Thoracic aorta (tissue), 2 donors: ENCODE data around the gene BEND5. TPM values are rescaled to one million over a fixed set of nuclear protein-coding genes. Genes with fewer than 3 reads are reported as not detected.

Source experiments
- ATAC-seq: fragments of 150-250 bp; one replicate; pipeline ENCODE4 v1.8.0; 2017; ENCODE audit warnings: low read depth; ENCODE audit not compliant: insufficient number of reproducible peaks, low FRiP score
- DNase-seq: peaks from one replicate; pipeline ENCODE4 v3.0.0-alpha.2; 2020; ENCODE audit warnings: low spot score
- H3K27ac ChIP-seq, 2 donors: fragments of 200-600 bp; sonication (generic); 1 replicate in 1 of 2; 2 replicates in 1 of 2; pipeline ENCODE4 v1.5.1; 2016; ENCODE audit warnings: mild to moderate bottlenecking in 2 of 2, moderate library complexity in 2 of 2
- H3K27me3 ChIP-seq: fragments of 200-600 bp; sonication (generic); replicated peaks from 2 replicates; pipeline ENCODE4 v1.6.0; 2016; ENCODE audit warnings: mild to moderate bottlenecking; ENCODE audit not compliant: insufficient read depth
- H3K36me3 ChIP-seq: fragments of 200-600 bp; sonication (generic); one replicate; pipeline ENCODE4 v1.5.1; 2016
- H3K4me1 ChIP-seq, 2 donors: fragments of 200-600 bp; sonication (generic); 1 replicate in 1 of 2; 2 replicates in 1 of 2; pipeline versions ENCODE4 v1.5.1 to v1.6.0; 2016; ENCODE audit warnings: low read depth in 2 of 2, mild to moderate bottlenecking in 1 of 2; ENCODE audit not compliant: control insufficient read depth in 1 of 2
- H3K4me3 ChIP-seq: fragments of 200-600 bp; sonication (generic); 2 replicates; pipeline ENCODE4 v1.5.1; 2016; ENCODE audit warnings: mild to moderate bottlenecking
- H3K9me3 ChIP-seq: fragments of 200-600 bp; sonication (generic); 2 replicates; pipeline ENCODE4 v1.5.1; 2016
- total RNA-seq, 2 donors: library from RNA; depleted of rRNA; stranded (reverse); fragments of >200 nt; gene quantifications; one replicate each; pipeline versions ENCODE4 v1.1.0 to v1.2.3, GENCODE V29; 2016
- TF ChIP-seq, protein P1 (sequence below): fragments of 200-600 bp; sonication (generic); IDR thresholded peaks from one replicate; pipeline ENCODE4 v1.5.1; 2019; ENCODE audit warnings: antibody characterized with exemption

Gene BEND5
- total RNA-seq, 2 donors from 2014 or later: 6.5 to 9.5 TPM

DNA sequence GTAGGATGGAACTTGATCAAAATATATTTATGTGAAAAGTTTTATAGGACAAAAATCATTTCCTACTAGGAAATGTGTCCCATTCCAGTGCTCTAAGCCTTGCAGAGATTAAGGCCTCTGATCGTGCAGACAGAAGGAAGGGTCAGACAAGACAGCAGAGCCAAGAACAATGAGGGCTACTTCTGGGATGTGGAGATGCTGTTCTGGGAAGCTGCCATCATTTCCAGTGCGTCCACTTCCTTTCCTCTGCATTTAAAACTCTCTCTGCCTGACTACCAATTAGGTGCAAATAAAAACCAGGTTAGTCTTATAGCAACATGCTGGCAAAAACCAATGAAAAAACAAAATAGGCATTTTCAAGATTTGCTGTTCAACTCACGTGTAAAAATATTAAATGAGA lies 36.1 kb downstream of the BEND5 start:
- peaks cover 4% of the 10 kb centered on the region for H3K36me3 ChIP-seq
- ATAC-seq (no peak), DNase-seq (no peak)
- TF ChIP-seq, protein P1, sequence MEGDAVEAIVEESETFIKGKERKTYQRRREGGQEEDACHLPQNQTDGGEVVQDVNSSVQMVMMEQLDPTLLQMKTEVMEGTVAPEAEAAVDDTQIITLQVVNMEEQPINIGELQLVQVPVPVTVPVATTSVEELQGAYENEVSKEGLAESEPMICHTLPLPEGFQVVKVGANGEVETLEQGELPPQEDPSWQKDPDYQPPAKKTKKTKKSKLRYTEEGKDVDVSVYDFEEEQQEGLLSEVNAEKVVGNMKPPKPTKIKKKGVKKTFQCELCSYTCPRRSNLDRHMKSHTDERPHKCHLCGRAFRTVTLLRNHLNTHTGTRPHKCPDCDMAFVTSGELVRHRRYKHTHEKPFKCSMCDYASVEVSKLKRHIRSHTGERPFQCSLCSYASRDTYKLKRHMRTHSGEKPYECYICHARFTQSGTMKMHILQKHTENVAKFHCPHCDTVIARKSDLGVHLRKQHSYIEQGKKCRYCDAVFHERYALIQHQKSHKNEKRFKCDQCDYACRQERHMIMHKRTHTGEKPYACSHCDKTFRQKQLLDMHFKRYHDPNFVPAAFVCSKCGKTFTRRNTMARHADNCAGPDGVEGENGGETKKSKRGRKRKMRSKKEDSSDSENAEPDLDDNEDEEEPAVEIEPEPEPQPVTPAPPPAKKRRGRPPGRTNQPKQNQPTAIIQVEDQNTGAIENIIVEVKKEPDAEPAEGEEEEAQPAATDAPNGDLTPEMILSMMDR: no peak
- H3K27ac ChIP-seq: no peak overlapping the region
- H3K9me3 ChIP-seq: no peaks in the 10 kb centered on the region
- no peaks in the 10 kb centered on the region for H3K27me3 ChIP-seq
- peaks cover 6 to 55% of the 10 kb centered on the region in 2 donors for H3K4me1 ChIP-seq
- H3K4me3 ChIP-seq: no peak overlapping the region

GRCh38 chr1:48739091-48739490 lies 37.6 kb downstream of the BEND5 start:
- H3K36me3 ChIP-seq: peaks cover 10% of the 10 kb centered on the region
- no peaks in the 10 kb centered on the region for H3K27me3 ChIP-seq
- H3K9me3 ChIP-seq: no peaks in the 10 kb centered on the region
- DNase-seq (no peak), ATAC-seq (no peak)
- TF ChIP-seq, protein P1: no peak
- no peak overlapping the region for H3K4me3 ChIP-seq
- H3K4me1 ChIP-seq: peaks cover 6 to 54% of the 10 kb centered on the region in 2 donors
- no peak overlapping the region for H3K27ac ChIP-seq

DNA sequence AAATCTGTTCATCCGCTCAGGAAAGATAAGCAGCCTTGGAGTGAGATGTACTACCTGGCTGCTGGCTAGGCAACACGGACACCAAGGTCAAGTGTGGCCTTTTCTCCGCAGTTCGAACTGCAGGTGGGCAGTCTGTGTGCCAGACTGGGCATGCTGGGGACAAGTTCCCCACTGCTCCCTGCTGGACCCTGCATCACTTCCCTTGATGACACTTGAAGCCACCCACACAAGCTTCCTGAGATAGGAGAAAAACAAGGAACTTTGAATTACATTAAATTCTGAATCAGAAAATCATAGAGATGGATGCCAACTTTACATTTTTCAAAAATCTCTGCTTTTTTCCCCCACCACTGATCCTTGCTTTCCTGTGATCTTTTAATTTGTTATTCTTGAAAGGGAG lies 38.3 kb downstream of the BEND5 start:
- ATAC-seq (no peak), DNase-seq (no peak)
- peaks cover 6 to 47% of the 10 kb centered on the region in 2 donors for H3K4me1 ChIP-seq
- no peaks in the 10 kb centered on the region for H3K9me3 ChIP-seq
- no peak overlapping the region for H3K4me3 ChIP-seq
- TF ChIP-seq, protein P1: no peak
- no peaks in the 10 kb centered on the region for H3K27me3 ChIP-seq
- H3K36me3 ChIP-seq: peaks cover 16% of the 10 kb centered on the region
- no peak overlapping the region for H3K27ac ChIP-seq

DNA sequence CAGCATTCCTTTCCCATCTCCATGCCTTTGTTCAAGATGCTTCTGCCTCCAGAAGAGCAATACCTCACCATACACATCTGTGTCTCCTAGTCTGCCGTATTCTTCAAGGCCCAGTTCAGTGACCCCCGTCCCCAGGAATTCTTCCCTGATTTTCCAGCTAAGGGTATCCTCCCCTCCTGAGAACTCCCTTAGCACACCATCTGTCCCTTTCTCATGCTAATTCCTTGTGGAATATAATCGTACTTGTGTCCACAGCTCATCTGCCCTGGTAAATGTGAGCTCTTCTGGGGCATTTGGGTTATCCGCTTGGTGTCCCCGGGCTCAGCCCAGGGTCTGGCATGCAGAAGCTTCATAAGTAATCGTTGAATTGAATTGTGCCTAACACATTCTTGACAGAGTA lies 40.9 kb downstream of the BEND5 start:
- H3K9me3 ChIP-seq: no peaks in the 10 kb centered on the region
- ATAC-seq (no peak), DNase-seq (no peak)
- peaks cover 0 to 22% of the 10 kb centered on the region in 2 donors for H3K4me1 ChIP-seq
- TF ChIP-seq, protein P1: no peak
- H3K27me3 ChIP-seq: no peaks in the 10 kb centered on the region
- H3K27ac ChIP-seq: no peak overlapping the region
- H3K36me3 ChIP-seq: peaks cover 16% of the 10 kb centered on the region
- H3K4me3 ChIP-seq: no peak overlapping the region

GRCh38 chr1:48730164-48730910 lies 46.4 kb downstream of the BEND5 start:
- H3K4me1 ChIP-seq: no peaks in the 10 kb centered on the region
- DNase-seq (no peak), ATAC-seq (no peak)
- no peak overlapping the region for H3K27ac ChIP-seq
- TF ChIP-seq, protein P1: no peak
- H3K9me3 ChIP-seq: no peaks in the 10 kb centered on the region
- no peak overlapping the region for H3K4me3 ChIP-seq
- no peaks in the 10 kb centered on the region for H3K27me3 ChIP-seq
- peaks cover 16% of the 10 kb centered on the region for H3K36me3 ChIP-seq
